NCI-H510A (cell line): ENCODE results near the gene FZR1.
"Not testable (repeated sequence)": the region's sequence is repeated elsewhere in the genome, so short reads cannot be mapped to it uniquely, and the experiment has no call there.

Experiments
- DNase-seq: peaks from one replicate; lab custom pipeline; 2025; lab: John Stamatoyannopoulos, UW

Gene FZR1

DNA sequence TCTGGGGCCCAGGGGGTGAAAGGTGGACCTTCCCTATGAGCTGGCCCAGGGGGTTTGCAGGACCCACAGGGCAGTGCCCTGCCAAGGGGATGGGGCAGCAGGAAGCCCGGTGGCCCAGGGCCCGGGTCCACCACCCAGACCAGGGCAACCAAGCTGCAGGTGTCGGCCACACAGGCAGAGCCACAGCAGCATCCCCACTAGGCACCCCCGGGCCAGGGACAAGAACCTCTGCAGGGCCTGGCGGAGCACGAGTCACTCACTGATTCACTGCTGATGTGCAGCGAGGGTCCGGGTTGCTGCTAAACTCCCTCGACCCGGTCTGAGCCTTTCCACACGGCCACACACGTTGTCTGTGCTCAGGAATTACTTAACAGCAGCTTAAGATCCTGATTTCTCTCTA lies 8.8 kb downstream of the FZR1 start:
- DNase-seq, result no peak

DNA sequence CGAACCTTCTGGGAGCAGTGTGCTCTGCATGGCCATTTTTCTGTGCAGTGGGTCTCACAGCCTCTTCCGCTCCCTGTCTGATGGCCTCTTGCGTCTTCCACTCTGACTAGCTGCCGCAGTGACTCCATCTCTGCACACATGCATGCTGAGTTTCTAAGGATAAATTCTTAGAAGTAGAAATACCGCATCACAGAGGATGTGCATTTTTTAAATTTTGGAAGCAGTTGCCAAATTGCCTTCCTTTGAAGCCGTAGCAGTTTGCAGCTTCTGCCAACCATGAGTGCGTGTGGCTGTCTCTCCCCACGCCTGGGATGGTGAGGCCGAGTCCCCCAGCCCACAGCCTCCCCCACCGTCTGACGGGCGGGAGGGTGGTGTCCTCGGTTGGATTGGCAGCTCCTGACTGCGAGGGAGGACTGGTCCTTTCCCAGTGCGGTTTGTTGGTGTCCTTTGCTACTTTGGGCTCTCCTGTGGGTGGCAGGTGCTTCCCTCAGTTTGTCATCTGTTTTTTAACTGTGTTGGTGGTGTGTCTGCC lies 9.8 kb downstream of the FZR1 start:
- no peak for DNase-seq

DNA sequence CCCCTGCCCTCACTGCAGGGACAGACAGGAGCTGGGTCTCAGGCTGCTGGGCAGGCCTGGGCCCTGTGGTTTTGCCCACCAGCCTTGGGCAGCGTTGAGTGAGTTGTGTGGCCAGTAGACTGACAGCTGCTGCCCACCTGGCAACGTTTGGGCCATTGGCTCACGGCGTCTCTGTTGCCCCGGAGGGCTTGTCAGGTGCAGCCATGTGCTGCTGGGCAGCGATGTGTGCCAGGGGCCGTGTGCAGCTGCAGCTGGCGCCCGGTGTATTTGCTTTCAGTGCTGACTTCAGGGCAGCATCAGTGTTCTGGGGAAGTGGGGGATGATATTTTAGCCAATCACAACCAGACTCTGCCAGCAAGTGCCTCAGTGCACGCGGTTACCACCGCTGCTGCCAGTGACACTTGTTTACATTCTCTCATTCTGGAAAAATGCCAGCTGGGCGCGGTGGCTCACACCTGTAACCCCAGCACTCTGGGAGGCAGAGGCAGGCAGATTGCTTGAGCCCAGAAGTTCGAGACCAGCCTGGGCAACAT lies 10.6 kb downstream of the FZR1 start:
- DNase-seq, result peak; percentile 74

DNA sequence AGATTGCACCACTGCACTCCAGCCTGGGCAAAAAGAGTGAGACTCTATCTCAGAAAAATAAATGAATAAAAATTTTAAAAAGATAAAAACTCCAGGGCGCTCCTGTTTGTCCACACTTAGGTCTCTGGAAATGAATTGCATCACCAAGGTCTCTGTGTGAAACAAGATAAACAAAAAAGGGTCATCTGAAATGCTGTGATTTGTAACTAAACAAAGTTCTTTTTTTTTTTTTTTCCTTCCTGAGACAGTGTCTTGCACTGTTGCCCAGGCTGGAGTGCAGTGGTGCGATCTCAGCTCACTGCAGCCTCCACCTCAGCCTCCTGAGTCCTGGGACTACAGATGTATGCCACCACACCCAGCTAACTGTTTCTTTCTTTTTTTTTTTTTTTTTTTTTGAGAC lies 11.5 kb downstream of the FZR1 start:
- DNase-seq, result no peak

GRCh38 chr19:3518255-3518654 lies 12.1 kb downstream of the FZR1 start:
- DNase-seq, result no peak

- no peak for DNase-seq
These were observed 12.5 kb downstream of the FZR1 start for GRCh38 chr19:3518659-3519058.

GRCh38 chr19:3519126-3519525 lies 13.0 kb downstream of the FZR1 start:
- no peak for DNase-seq

DNA sequence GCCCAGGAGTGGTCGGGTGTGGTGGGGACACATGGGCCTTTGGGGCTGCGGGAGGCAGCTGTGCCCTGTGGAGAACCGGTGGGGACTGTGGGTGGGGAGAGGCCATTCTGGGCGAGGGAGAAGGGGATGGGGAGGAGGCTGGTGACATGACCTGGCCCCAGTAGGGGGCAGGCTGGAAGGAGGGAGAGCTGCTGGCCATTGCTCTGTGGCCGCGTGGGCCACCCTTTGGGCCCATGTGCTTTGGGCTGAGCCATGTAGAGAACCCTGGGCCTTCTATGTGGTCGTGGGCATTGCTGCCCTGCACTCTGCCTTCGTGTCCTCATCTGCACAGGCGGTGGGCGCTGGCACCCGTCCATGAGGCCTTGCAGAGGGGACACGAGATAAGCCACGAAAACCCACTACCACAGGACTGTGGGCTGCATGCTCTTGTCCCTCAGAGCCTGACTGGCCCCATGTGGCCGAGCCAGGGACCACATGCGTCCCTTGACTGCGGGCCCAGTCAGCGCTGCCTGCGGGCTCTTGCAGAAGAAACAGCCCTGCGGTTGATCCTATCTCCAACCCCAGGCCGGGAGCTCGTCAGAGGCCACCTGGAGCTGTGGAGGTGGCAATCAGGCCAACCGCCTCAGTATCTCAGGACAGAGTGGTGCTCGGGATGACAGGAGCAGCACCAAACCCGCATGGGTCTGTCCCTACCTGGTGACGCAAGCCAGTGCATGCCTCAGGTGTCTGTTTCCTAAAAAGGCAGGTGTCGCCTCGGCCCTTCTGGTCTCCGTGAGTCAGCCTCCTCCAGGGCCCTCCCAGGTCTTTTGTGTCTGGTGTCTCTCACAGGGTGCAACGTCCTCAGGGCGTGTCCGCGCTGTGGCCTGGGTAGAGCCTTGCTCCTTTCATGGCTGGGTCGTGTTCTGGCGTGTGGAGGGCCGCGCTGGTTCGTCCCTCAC lies 14.3 kb downstream of the FZR1 start:
- no peak for DNase-seq

DNA sequence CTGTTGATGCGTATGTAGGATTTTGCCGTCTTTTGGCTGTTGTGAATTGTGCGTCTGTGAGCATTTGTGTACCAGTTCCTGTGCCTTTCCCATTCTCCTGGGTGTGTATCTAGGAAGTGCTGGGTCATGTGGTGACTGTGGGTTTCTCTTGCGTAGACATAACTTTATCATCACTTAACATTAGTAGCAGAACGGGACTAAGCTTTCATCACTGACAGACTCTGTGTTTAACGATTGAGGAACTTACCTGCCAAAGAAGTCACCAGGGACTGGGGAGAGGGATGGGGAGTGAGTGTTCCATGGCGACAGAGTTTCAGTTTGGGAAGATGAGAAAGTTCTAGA lies 15.0 kb downstream of the FZR1 start:
- no peak for DNase-seq

DNA sequence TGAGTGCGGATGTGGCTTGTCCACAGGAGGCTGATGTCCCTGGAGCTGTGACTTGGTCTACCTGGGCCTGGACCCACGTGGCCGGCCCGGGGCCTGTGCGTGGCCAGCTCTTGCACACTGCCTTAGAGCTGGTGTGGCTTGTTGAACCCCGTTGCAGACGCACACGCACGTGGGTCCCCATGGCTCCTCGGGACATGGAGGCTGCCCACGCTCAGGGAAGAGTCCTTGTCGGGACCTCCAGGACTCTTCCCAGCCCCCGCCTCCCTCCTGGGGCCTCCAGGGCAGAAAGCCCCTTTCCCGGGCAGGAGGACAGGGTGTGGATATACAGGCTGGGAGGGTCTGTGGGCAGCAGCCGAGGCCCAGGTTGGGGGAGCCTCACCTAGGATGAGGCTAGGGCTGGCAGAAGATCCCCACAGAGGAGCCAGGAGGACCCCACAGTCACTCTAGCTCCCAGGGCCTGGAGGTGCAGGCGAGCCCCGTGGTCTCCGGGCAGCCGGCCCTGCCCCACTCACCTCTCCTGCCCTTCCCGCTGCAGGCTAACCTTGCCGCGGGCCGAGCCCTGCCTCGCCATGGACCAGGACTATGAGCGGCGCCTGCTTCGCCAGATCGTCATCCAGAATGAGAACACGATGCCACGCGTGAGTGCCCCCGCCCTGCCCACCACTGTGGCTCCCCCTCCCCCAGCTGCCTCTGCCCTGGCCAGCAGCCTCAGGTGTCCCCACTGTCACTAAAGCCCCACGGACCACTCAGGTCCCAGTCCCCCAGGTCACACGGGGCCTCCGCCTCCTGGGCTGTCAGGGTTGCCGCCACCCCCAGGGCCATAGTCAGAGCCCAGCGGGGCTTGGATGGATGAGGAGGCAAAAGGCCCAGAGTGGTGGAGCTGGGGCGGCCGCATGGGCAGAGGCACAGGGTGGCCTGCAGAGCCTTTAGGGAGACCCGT lies 16.6 kb downstream of the FZR1 start:
- DNase-seq, result no peak

DNA sequence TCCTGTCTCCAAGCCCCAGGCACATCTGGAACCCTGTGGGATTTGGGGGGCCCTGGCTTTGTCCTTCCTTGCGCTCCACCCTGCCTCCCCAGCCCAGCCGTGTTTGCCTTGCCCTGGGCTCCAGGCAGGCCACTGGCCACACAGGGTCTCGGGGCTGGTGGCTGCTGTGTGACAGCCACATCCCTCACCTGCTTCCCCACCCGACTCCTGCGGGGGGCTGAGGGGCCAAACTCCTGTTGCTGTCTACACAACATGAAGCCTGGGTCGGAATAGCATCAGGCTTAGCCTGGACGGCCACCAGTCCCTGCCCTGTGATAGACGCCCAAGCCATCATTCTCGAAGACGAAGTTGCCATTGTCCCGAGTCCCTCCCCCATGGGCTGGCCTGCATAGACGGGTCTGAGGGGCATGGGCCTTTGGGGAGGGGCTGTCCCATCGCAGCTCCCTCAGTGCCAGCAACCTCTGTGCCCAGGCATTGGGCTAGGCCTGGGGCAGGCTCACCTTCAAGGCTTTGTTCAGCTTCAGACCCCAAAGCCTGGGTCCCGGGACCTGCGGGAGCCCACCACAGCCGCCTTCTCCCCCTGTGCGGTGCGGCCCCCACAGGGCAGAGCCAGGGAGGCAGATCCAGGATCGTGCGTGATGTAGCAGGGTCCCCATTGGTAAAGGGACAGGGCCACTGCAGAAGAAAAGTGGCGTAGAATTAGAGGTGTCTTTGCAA lies 17.4 kb downstream of the FZR1 start:
- DNase-seq, result no peak

DNA sequence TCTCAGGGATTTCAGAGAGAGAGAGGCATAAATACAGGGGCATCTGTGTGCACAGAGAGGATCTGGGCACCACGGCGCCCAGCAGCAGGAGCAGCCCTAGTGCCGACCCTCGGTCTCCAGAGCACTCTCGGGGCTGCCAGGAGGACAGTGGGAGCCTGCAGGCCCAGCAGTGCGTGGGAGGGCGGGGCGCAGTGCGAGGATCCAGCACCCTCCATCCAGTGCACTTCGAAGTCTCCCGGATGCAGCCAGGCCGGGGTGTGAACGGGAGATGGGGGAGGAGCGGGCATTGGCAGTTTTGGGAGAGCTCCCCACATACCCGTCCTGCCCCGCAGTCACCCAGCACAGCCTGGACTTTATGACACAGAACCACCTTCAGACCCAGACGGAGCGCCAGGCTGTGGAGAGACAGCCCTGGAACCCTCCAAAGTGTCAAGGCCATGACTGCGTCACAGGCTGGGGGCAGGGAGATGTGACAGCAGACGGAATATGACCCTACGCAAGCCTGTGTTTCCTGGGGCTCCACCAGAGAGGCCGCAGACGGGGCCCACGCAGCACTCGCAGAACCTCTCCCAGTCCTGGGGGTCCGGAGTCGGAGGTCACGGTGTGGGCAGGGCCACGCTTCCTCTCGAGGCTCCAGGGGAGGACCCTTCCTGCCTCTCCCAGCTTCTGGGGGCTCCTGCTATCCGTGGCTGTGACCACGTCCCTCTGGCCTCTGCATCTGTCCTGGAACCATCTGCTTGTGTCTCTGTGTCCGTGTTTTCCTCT lies 18.1 kb downstream of the FZR1 start:
- no peak for DNase-seq

- DNase-seq, result no peak
These were observed 18.9 kb downstream of the FZR1 start for GRCh38 chr19:3524904-3525451.

GRCh38 chr19:3526507-3527237 lies 20.6 kb downstream of the FZR1 start:
- DNase-seq, result no peak

GRCh38 chr19:3527238-3527910 lies 21.3 kb downstream of the FZR1 start:
- no peak for DNase-seq

DNA sequence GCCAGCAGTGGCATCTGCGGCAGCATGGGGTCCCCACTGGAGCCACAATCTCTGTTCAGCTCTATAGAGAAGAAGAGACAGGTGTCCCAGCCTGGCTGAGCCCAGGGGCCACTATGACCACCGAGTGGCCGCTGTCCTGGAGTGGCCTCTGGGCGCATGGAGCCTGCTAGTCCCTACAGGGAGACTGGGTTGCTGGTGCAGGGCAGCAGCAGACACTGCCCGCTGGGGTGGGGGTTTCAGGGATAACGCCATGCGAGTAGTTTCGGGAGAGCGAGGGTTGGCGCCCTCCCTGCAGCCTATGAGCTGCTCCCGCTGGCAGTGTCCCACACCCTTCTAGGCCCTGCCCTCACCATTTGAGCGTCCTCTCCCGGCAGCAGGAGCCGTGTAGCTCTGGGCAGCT lies 22.0 kb downstream of the FZR1 start:
- DNase-seq, result no peak

DNA sequence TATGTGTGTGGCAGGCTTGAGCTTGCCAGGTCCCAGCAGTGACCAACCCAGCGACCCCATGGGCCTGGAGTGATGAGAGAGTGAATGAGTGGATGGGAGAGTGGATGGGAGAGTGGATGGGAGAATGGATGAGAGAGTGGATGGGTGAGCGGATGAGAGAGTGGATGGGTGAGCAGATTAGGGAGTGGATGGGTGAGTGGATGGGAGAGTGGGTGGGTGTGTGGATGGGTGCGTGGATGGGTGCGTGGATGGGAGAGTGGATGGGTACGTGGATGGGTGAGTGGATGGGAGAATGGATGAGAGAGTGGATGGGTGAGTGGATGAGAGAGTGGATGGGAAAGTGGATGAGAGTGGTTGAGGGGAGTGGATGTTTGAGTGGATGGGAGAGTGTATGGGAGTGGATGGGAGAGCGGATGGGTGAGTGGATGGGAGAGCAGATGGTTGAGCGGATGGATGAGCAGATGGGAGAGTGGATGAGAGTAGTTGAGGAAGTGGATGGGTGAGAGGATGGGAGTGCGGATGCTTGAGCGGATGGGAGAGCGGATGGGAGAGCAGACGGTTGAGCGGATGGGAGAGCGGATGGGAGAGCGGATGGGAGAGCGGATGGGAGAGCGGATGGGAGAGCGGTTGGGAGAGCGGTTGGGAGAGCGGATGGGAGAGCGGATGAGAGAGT lies 22.6 kb downstream of the FZR1 start:
- DNase-seq, result no peak

DNA sequence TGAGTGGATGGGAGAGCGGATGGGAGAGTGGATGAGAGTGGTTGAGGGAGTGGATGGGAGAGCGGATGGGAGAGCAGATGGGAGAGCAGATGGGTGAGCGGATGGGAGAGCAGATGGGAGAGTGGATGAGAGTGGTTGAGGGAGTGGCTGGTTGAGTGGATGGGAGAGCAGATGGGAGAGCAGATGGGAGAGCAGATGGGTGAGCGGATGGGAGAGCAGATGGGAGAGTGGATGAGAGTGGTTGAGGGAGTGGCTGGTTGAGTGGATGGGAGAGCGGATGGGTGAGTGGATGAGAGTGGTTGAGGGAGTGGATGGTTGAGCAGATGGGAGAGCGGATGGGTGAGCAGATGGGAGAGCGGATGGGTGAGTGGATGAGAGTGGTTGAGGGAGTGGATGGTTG lies 23.2 kb downstream of the FZR1 start:
- DNase-seq, result not testable (repeated sequence)

DNA sequence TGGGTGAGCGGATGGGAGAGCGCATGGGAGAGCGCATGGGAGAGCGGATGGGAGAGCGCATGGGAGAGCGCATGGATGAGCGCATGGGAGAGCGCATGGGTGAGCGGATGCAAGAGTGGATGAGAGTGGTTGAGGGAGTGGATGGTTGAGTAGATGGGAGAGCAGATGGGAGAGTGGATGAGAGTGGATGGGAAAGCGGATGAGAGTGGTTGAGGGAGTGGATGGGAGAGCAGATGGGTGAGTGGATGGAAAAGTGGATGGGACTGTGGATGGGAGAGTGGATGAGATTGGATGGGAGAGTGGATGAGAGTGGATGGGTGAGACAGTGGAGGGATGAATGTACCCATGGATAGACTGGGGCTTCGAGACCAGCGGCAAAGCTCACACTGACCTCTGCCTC lies 24.3 kb downstream of the FZR1 start:
- DNase-seq, result no peak
